Astrocyte (in vitro differentiated cells and primary cell): Measurements from ENCODE around the gene RNU5D-1.

Experiments used
- CTCF ChIP-seq: IDR thresholded peaks from 2 replicates; pipeline ENCODE4 v1.5.1; 2011; ENCODE audit warnings: low read depth, mild to moderate bottlenecking, inconsistent platforms, low read length, moderate library complexity; ENCODE audit not compliant: insufficient read depth
- EZH2 ChIP-seq: IDR thresholded peaks from 2 replicates; pipeline ENCODE4 v1.6.1; 2012; ENCODE audit warnings: mild to moderate bottlenecking, low read length, inconsistent platforms; ENCODE audit not compliant: insufficient read depth

DNA sequence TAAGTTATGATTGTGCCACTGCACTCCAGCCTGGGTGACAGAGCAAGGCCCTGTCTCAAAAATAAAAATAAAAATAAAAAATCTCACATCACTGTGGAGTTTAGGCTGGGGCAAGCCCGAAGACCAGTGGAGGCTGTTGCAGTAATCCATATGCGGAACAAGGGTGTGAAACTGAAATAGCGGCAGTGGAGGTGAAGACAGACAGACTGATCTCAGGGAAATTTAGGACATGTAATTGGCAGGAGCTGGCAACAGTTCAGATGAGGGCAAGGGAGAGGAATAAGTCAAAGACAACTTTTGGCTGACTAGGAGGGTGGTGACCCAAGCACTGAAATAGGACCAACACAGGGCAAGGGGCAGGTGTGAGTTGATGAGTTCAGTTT lies 48.1 kb downstream of the RNU5D-1 start:
- TF ChIP-seq CTCF, result no peak
- no peak for TF ChIP-seq EZH2
